NCI-H526 (cell line): ENCODE results near the gene MCM3AP.
"Not testable (repeated sequence)": the region's sequence is repeated elsewhere in the genome, so short reads cannot be mapped to it uniquely, and the experiment has no call there.

Experiments used
- DNase-seq, 2 experiments: peaks; one replicate each; lab custom pipeline; 2025; lab: John Stamatoyannopoulos, UW

MCM3AP gene

DNA sequence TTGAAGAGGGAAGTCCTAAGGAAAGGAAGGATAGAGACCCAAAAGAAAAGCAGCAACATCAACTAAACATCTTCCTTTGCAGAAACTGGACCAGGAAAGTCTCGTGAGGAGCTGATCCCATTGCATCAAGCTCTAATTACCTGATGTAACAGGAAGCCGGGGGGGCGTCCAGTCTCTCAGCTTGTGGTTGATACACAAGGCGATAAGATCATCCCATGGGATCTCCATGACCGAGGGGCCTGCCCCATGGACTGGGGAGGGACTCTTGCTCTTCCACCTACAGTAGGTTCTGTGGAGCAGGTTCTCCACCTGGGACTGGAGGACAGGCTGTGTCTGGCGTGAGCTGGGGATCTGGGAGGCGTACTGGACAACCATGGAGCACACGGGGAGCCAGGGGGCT, 42.1 kb downstream of the MCM3AP start:
- DNase-seq = no peak

DNA sequence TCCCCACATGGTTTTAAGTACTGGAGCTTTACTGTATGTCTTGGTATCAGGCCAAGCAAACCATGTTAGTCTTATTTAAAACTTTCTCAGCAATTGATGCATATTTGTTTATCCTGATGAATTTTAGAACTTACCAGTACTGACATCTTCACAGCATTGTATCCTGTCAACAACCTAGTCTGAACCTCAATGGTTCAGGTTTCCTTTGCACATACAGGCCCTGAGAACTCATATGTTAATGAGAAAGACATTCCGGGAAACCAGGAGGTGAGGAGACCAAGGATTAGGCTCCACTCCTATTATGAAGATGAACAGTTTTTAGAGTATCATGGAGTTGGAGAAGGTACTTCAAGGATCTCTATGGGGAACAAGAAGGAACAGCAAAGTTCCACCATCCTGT, 43.8 kb downstream of the MCM3AP start:
- DNase-seq = not testable (repeated sequence)

DNA sequence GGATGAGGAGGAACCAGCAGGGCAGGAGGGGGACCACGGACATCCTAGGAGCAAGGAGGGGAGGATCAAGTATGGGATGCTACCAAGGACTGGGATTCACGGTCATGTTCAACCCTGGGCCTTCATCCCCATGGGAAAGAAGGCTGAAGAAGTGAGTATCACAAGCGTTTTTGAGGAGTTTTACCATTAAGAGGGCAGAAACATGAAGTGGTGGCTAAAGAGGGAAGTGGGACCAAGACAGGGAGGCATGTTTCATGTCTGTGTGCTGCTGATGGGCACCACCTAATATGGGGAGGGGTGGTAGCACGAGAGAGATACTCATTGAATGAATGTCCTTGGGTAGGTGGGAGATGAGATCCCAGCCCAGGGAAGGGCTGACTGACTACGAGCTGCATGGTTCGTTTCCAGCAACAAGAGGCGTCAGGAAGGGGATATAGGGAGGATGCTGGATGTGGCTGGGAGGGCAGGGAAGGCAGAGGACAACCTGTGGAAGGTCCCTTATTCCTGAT, 45.5 kb downstream of the MCM3AP start:
- DNase-seq = no peak

DNA sequence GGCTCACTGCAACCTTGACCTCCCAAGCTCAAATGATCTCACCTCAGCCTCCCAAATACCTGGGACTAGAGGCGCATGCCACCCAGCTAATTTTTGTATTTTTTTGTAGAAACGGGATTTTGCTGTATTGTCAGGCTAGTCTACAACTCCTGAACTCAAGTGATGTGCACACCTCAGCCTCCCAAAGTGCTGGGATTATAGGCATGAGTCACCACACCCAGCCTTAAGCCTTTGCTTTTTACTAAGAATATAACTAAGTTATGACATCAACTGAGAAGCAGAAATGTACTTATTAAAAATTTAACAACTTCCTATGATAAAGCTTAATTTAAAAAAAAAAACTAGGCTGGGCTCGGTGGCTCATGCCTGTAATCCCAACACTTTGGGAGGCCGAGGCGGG, 47.9 kb downstream of the MCM3AP start:
- no peak for DNase-seq

DNA sequence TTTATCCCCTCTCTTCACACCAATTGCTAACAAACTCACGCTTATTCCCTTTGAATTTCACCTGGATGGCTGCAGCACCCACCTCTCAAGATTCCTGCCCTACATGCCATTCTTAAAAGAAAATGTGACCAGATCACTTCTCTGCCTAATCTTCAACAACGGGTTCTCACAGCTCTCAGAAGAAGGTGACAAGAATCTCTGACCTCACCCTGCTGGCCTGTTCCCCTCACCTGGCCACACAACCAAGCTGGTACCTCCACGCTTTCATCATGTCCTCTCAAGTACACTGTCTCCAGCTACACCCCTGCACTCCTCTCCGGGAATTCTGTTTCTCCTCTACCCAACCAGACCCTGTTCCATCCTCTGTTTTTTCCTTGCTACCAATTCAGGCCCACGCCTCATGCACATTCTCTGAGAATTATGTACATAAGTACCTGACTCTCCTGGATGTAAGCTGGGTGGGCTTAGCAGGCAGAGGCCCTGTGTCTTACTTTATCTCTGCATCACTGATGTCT, 50.9 kb downstream of the MCM3AP start:
- DNase-seq = no peak

DNA sequence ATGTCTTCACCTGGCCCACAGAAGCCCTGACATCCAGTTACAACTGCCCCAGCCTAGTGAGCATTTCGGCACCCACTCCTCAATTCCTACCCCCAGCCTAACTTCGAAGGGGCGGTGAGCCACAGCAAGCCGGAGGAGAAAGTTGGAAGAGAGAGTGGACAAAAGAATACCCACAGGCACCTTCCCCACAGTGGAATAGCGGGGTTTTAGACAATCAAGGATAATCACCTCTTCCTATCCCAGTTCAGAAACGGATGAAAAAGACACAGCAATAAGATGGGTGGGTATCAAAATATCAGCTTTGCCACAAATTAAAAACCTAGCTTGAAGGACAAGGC, 55.5 kb downstream of the MCM3AP start:
- DNase-seq = no peak

DNA sequence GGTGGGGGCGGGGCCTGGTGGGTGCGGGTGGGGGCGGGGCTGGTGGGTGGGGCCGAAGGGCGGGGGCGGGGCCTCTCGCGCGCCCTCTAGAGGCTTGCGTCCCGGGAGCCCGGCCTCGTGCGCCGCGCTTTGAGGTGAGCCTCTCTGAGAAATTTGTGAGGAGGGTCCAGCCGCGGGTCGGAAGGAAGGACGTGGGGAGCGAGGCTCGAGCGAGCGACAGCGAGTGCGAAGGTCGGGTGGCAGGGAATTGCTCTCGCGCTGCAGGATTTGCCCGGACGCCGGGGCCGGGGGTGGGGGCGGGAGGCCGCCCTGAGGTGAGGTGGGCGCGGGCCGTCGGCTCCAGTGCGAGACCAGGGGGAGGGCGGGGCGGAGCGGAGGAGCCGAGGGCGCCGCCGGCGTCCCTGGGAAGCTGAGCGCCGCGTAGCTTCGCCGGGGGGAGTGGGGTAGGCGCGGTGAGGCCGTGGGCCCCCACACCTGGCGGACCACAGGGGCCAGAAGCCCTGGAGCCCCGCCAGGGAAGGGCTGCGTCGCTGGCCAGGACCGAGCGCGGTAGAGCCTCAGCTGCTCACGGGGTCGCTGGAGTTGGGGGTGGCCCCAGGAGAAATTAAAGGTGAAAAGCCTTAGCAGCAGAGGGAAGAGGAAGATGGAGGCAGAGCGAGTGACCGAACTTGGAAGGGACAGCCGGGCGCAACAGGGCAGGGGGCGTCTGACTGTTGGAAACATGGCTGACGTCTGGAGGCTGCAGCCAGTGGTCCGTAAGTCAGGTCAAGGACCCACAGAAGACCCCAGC, 56.1 kb downstream of the MCM3AP start:
- DNase-seq = peak in 1 of 2 experiments; percentile 86

DNA sequence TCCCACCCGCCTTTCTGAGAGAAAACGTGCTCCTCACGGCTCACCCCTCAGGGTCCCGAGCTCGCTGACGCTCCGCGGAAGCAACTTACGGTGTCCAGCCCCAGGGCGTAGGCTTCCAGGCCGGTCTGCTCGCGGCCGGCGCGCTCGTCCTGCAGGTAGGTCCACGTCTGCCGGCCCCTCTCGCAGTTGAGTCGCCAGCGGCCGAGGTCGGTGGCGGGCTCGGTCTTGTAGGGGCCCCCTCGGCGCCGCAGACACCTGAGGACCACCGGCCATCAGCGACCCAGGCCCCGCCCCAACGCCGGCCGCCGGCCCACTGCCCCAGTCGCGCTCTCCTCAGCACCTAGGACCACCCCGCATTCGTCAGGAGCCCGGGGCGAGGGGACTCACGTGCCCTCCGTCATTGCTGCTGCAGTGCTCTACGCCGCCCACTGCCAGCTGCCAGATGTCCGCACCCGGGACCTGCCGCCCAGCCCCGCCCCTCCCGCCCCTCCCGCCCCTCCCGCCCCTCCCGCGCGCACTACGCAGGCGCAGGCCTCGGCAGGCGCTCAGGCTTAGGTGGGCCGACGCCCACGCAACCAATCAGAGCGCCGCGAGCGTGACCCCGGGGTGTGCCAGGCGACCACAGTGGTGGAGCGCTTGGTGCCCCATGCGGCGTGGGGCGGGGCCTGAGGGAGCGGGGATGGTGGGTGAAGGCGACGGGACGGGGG, 56.9 kb downstream of the MCM3AP start, which contains the start of gene LSS:
Gene LSS, minus strand, starts transcription at position 430 of the 707 bp plus-strand sequence. Its CDS starts 29 bp downstream, at position 401.
- peak; percentile 94 to 99 for DNase-seq

DNA sequence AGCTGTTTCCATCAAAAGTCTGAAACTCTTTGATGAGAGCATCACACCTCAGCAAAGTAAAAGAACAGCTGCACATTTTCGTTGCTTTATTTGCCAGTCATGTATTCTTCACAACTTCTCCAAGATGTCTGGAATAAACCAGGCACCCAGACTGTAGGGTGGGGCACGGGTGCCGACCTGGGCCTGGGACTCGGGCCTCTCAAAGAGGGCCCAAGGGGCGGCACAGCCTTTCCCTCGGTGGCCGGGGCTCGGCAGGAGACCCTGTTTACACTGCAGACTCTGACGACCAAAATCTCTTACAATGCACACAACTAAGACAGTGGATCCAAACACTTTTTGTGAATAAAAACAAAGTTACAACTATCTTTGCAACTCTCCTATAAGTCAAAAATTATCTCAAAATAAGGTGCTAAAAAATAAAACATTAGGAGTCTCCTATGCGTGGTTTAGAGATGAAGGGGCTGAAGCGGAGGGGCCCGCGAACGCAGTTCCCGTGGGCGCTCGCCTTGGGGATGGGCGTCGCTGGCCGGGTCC, 57.5 kb downstream of the MCM3AP start:
- DNase-seq = no peak

DNA sequence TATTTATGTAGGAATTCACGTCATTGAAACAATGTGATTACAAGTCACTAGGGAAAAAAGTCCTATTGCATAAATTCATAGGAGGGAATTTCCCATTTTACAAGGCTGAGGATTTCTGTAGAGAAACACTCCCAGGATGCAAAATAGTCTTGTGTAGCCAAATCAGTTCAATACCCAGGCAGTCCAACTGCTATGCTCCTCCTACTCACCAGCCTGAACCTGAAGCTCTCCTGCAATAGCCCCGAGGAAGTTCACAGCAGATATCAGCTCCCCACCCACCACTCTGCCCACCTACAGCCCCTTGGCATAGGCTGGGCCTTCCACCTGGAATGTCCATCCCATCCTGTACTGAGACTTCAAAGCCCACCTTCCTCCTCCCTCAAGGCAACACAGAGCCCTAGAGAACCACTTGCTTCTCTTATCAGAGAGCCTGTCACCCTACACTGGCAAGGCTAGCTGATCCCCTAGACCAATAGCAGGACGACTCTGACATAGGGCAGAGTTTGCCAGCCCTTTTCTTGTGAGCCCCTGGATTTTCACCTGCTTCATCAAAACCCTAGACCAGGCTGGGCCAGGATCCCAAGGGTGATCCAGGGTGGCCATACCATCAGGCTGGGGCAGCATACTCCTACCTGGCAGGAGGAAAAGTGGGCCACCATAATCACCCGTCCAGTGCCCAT, 58.4 kb downstream of the MCM3AP start:
- DNase-seq = peak; percentile 51 to 62

DNA sequence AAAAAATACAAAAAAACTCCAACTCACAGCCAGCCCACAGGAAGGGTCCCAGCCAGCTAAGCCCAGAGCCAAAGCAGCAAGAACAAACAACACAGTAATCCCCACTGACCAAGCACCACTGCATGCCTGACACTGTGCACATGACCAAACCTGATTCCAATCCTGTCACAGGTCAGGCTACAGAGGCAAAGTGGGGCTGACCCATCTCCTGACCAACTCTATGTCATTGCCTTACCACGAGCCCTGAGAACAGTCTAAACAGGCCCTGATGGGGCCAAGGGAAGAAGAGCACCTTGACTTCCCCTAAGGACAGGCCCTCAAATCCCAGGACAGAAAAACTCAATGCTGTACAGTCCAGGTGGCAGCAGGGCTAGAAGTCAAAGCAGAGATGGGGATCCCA, 59.3 kb downstream of the MCM3AP start:
- DNase-seq = no peak

DNA sequence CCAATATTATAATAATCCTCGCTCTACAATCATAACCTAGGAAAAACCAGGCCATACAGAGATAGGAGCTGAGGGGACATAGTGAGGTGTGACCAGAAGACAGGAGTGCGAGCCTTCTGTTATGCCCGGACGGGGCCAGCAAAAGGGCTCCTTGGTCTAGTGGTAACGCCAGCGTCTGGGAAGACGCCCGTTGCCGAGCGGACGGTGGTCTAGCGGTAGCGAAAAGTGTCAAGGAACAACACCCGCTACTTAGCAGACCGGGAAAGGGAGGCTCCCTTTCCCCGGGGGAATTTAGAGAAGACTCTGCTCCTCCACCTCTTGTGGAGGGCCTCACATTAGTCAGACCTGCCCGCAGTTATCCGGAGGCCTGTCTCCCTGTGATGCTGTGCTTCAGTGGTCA, 61.8 kb downstream of the MCM3AP start:
- not testable (repeated sequence) for DNase-seq

DNA sequence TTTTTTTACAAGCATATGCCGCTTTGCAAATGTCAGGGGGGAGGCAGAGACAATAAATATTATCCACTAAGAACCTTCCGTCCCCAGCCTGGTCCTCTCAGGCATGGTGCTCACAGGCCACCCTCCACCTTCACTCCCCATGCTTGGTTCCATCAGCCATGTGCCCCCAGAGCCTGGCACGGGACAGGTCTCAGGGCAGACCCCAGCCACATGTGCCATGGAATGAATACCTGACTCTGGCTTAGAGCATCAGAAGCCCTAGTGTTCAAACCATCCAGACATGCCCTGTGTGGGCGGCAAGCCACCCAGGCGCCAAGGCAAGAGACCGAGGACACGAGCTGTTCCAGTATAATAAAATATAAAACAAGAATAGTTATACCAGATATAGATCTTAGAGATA, 62.2 kb downstream of the MCM3AP start:
- DNase-seq = no peak

DNA sequence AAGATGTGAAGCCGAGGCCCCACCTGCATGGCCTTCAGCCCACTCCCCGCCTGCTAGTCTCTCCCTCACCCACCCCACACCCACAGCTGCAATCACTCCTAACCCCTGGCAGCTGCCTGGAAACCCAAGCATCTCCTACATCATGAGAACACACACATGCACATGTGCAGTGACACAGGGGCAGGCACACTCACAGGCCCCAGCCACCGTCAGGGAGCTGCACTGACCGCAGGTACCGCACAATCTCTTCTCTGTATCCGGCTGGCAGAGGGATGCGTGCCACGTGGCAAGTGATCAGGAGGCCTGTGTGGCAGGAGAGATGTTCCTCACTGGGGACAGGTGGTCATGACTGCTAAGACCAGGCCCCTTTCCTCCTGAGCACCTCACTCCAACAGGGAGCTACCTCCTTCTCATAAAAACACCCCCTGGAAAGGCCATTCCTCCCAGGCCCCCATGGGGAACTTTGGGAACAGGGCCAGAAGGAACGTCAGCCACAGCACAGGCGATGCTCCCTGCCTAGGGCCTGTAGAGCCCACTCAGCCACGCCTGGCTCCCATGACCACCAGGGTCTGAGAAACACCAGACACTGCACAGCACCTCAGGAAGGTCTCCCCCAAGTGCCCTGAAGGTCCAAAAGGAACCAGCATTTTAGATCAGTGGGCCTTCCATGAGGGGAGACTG, 62.8 kb downstream of the MCM3AP start:
- DNase-seq = no peak

DNA sequence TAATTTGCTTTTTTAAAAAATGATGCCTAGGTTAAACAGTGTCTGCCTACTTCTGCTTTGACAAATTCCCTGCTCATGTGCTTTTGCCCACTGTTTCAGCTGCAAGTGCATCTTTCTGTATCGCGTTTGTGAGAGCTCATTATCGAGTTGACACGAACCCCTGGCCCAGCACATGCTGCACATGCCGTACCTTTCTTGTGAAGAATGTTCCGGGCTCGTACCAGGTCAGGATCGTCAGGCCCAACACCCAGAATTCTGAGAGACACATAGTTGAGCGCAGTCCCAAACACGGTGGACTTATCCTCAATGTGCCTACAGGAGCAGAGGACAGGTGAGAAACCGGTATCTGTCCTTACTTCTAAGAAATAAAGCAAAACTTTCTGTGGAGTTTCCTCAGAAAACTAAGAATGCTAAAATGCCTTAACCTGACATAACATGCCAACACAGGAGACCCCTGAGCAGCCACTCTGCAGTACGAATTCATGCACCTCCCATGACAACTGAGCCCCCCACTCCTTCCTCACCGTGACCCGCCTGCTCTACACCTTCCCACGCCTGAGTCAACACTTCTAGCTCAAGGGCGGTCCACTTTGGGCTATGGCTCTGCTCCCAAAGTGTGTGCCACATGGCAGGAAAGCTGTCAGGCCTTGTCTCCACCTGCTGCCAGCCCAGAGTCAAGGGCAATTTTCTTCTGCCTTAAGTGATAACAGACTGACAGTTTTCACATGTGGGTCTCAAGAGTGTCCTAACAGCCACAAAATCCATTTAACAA, 63.6 kb downstream of the MCM3AP start:
- no peak for DNase-seq

DNA sequence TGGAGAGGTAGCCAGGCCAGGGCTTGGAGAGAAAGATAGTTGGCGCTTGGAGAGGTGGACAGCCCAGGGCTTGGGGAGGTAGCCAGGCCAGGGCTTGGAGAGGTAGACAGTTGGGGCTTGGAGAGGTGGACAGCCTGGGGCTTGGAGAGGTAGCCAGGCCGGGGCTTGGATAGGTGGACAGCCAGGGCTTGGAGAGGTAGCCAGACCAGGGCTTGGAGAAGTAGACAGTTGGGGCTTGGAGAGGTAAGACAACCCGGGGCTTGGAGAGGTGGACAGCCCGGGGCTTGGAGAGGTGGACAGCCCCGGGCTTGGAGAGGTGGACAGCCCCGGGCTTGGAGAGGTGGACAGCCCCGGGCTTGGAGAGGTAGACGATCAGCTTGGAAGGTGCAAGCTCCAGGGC, 64.6 kb downstream of the MCM3AP start:
- no peak for DNase-seq

DNA sequence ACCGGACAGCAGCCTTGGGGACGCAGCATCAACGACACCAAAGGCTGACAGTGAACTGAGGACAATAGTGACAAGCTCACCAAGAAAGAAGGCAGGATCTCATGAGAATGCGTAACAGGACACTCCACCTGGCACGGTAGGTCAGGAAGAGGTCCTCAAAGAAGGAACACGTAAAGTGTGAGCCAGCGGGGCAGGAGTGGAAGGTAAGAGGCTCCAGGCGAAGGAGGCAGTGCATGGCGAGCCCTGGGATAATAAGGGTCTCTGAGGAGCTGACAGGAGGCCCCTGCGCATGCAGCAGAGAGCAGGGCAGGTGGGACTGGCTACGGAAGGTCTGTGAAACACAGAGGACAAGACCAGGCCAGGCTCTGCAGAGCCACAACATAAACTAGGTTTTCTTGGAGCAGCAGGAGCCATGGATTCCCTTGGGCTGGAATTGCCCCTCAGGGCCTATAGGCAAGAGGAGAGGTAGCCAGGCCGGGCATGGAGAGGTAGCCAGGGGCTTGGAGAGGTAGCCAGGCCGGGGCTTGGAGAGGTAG, 65.1 kb downstream of the MCM3AP start:
- no peak for DNase-seq

DNA sequence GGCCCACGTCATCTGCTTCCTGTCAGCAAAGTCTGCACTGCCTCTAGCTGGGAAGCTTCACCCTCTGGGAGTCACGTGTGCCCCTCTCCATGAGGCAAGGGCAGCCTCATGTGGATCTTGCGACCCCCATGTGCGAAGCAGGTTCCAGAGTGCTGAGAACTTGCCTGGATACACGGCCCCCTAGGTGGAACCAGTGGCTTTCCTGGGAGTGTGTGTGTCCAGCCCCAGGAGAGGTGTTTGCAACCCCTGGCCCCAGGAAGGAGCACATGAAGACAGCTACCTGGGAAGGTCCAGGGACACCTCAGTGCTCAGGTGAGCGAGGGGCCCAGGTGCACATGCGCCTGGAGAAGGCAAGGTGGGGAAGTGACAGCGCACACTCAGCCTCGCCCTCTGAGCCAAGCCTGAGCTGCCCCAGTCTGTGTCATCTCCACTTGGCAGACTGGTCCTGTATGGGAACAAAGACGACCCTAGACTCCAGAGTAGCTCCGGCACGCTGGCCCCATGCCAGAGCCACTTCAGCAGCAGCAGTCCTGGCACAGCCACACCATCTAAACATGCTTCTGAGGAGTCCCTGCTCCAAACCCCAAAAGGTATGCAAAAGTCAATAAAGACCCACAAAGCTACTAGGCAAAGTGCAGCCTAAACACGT, 65.7 kb downstream of the MCM3AP start:
- no peak for DNase-seq

DNA sequence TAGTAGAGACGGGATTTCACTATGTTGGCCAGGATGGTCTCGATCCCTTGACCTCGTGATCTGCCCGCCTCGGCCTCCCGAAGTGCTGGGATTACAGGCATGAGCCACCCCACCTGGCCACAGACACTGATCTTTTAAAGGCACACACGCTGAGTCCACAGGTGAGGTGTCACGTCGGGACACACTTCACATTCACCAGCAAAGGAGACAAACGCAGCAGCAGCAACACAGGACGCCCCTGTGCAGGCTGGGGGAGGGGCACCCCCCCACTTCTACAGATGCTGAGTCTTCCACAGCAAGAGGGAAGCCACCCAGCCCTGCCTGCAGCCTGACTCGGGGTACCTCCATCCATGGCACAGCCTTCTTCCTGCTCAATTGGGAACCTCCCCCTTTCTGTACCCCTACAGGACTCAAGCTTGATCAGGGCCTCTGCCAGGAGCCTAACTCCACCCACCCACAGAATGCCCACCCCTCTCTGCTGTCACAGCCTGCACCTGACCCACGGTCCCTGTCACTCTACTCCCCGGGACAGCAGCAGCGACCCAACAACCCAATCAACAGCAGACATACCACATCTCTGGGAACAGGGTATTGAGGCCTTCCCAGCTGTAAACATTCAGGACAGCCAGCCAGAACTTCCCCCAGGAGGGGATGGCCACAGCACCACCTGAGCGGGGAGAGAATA, 66.4 kb downstream of the MCM3AP start:
- no peak for DNase-seq
